RCC 7860 (cell line): ENCODE measurements around the gene LRRN1.

Experiments
- DNase-seq: peaks from one replicate; pipeline ENCODE4 v3.0.0-alpha.2; 2015; ENCODE audit warnings: low spot score
- FAIRE-seq: peaks from 2 replicates; lab custom pipeline; 2012; peaks lifted over from hg19 to GRCh38; lab: Jason Lieb, UNC

The LRRN1 gene

GRCh38 chr3:3799173-3800079 lies at the start of gene LRRN1:
Gene LRRN1 (plus strand): TSS chr3:3799431. CDS start chr3:3844642, 45,211 bp downstream.
- no peak for DNase-seq
- FAIRE-seq = no peak

GRCh38 chr3:3753416-3753815 lies 45.8 kb upstream of the LRRN1 start:
- DNase-seq = no peak
- no peak for FAIRE-seq

GRCh38 chr3:3765661-3766060 lies 33.6 kb upstream of the LRRN1 start:
- DNase-seq (no peak), FAIRE-seq (no peak)

- FAIRE-seq = no peak
- DNase-seq = no peak
Observed at GRCh38 chr3:3766140-3766539, 33.1 kb upstream of the LRRN1 start.

GRCh38 chr3:3771094-3771493 lies 28.1 kb upstream of the LRRN1 start:
- FAIRE-seq (no peak), DNase-seq (no peak)

- FAIRE-seq = no peak
- DNase-seq = no peak
Observed at GRCh38 chr3:3771567-3771966, 27.7 kb upstream of the LRRN1 start.

- no peak for FAIRE-seq
Observed at GRCh38 chr3:3772338-3772737, 26.9 kb upstream of the LRRN1 start.

GRCh38 chr3:3772920-3773319 lies 26.3 kb upstream of the LRRN1 start:
- DNase-seq (no peak), FAIRE-seq (no peak)

More at GRCh38 chr3:3772338-3772737, 26.9 kb upstream of the LRRN1 start:
- DNase-seq = no peak

- no peak for FAIRE-seq
- no peak for DNase-seq
Observed at GRCh38 chr3:3776607-3777006, 22.6 kb upstream of the LRRN1 start.

- FAIRE-seq = no peak
- no peak for DNase-seq
Observed at GRCh38 chr3:3778216-3778615, 21.0 kb upstream of the LRRN1 start.

GRCh38 chr3:3778641-3779270 lies 20.5 kb upstream of the LRRN1 start:
- no peak for DNase-seq
- FAIRE-seq = no peak

GRCh38 chr3:3782457-3782856 lies 16.8 kb upstream of the LRRN1 start:
- DNase-seq (no peak), FAIRE-seq (no peak)

- no peak for DNase-seq
- FAIRE-seq = no peak
Observed at GRCh38 chr3:3783210-3783609, 16.0 kb upstream of the LRRN1 start.

- FAIRE-seq = no peak
- no peak for DNase-seq
Observed at GRCh38 chr3:3783696-3784095, 15.5 kb upstream of the LRRN1 start.

- no peak for DNase-seq
- no peak for FAIRE-seq
Observed at GRCh38 chr3:3792391-3792790, 6.8 kb upstream of the LRRN1 start.

GRCh38 chr3:3798631-3799113 lies 559 bp upstream of the LRRN1 start:
- DNase-seq (no peak), FAIRE-seq (no peak)

GRCh38 chr3:3800080-3800455 lies 837 bp downstream of the LRRN1 start:
- FAIRE-seq (no peak), DNase-seq (no peak)

- FAIRE-seq (no peak), DNase-seq (no peak)
Observed at GRCh38 chr3:3800685-3801493, 1.7 kb downstream of the LRRN1 start.

- FAIRE-seq (no peak), DNase-seq (no peak)
Observed at GRCh38 chr3:3801494-3801841, 2.2 kb downstream of the LRRN1 start.

- FAIRE-seq (no peak), DNase-seq (no peak)
Observed at GRCh38 chr3:3802046-3802445, 2.8 kb downstream of the LRRN1 start.

GRCh38 chr3:3804560-3804959 lies 5.3 kb downstream of the LRRN1 start:
- FAIRE-seq = no peak
- DNase-seq = no peak
